Central memory CD8-positive, alpha-beta T cell (primary cell): ENCODE measurements around the gene SLC22A3.
"Not testable (repeated sequence)": the region's sequence is repeated elsewhere in the genome, so short reads cannot be mapped to it uniquely, and the experiment has no call there.

ENCODE experiments used
- ATAC-seq: fragments of 150-1000 bp; cut with Tn5 transposase; replicated peaks from 2 replicates; pipeline ENCODE4 v1.10.0; 2022; ENCODE audit warnings: mild to moderate bottlenecking, moderate FRiP score, moderate number of reproducible peaks; ENCODE audit not compliant: poor library complexity, severe bottlenecking; ENCODE audit errors: extremely low read depth
- DNase-seq, 2 donors: peaks; one replicate each; pipeline ENCODE4 v3.0.0; 2021; ENCODE audit warnings: low spot score in 2 of 2
- H3K27ac Mint-ChIP-seq: one replicate; pipeline ENCODE4 v1.8.0; 2022; ENCODE audit warnings: low read depth, mild to moderate bottlenecking, moderate library complexity, mixed read lengths
- H3K27me3 Mint-ChIP-seq: one replicate; pipeline ENCODE4 v1.8.0; 2022; ENCODE audit warnings: mixed read lengths
- H3K36me3 Mint-ChIP-seq: one replicate; pipeline ENCODE4 v1.8.0; 2022; ENCODE audit warnings: mild to moderate bottlenecking, moderate library complexity, mixed read lengths; ENCODE audit not compliant: insufficient read depth
- H3K4me1 Mint-ChIP-seq: one replicate; pipeline ENCODE4 v1.8.0; 2022; ENCODE audit warnings: mixed read lengths
- H3K4me3 Mint-ChIP-seq: one replicate; pipeline ENCODE4 v1.8.0; 2022; ENCODE audit warnings: mild to moderate bottlenecking, moderate library complexity, mixed read lengths
- H3K9me3 Mint-ChIP-seq: one replicate; pipeline ENCODE4 v1.8.0; 2022; ENCODE audit warnings: mixed read lengths

Gene SLC22A3

GRCh38 chr6:160386869-160387530 lies 38.8 kb downstream of the SLC22A3 start:
- H3K36me3 Mint-ChIP-seq: no peaks in the 10 kb centered on the region
- H3K9me3 Mint-ChIP-seq: peaks cover 12% of the 10 kb centered on the region
- no peaks in the 10 kb centered on the region for H3K4me1 Mint-ChIP-seq
- no peak overlapping the region for H3K27ac Mint-ChIP-seq
- DNase-seq: no peak
- no peak overlapping the region for H3K4me3 Mint-ChIP-seq
- no peak for ATAC-seq
- peaks cover 52% of the 10 kb centered on the region for H3K27me3 Mint-ChIP-seq

- H3K27me3 Mint-ChIP-seq: peaks cover 52% of the 10 kb centered on the region
- H3K9me3 Mint-ChIP-seq: peaks cover 4% of the 10 kb centered on the region
- no peaks in the 10 kb centered on the region for H3K36me3 Mint-ChIP-seq
- no peak overlapping the region for H3K27ac Mint-ChIP-seq
- no peak overlapping the region for H3K4me3 Mint-ChIP-seq
- ATAC-seq (no peak), DNase-seq (no peak)
- no peaks in the 10 kb centered on the region for H3K4me1 Mint-ChIP-seq
Measured at GRCh38 chr6:160387916-160388643, 39.9 kb downstream of the SLC22A3 start.

- Mint-ChIP-seq H3K4me1 (no peaks in the 10 kb centered on the region), H3K4me3 (no peak overlapping the region), H3K36me3 (no peaks in the 10 kb centered on the region), H3K9me3 (no peaks in the 10 kb centered on the region), H3K27ac (no peak overlapping the region), H3K27me3 (peaks cover 59% of the 10 kb centered on the region)
- ATAC-seq (no peak), DNase-seq (no peak)
Measured at GRCh38 chr6:160388922-160389321, 40.7 kb downstream of the SLC22A3 start.

- ATAC-seq (no peak), DNase-seq (no peak)
- Mint-ChIP-seq H3K9me3 (no peaks in the 10 kb centered on the region), H3K27ac (no peak overlapping the region), H3K27me3 (peaks cover 45% of the 10 kb centered on the region), H3K4me1 (no peaks in the 10 kb centered on the region), H3K36me3 (no peaks in the 10 kb centered on the region), H3K4me3 (no peak overlapping the region)
Measured at GRCh38 chr6:160391419-160392116, 43.4 kb downstream of the SLC22A3 start.

- not testable (repeated sequence) for DNase-seq, H3K36me3 Mint-ChIP-seq, H3K4me3 Mint-ChIP-seq, H3K27ac Mint-ChIP-seq, H3K9me3 Mint-ChIP-seq, H3K4me1 Mint-ChIP-seq, ATAC-seq
- peaks cover 39% of the 10 kb centered on the region for H3K27me3 Mint-ChIP-seq
Measured at GRCh38 chr6:160393442-160393841, 45.3 kb downstream of the SLC22A3 start.

GRCh38 chr6:160393891-160394653 lies 45.9 kb downstream of the SLC22A3 start:
- Mint-ChIP-seq H3K36me3 (no peaks in the 10 kb centered on the region), H3K9me3 (no peaks in the 10 kb centered on the region)
- ATAC-seq: no peak

GRCh38 chr6:160394654-160395035 lies 46.5 kb downstream of the SLC22A3 start:
- Mint-ChIP-seq H3K27ac (no peak overlapping the region), H3K9me3 (no peaks in the 10 kb centered on the region), H3K27me3 (peaks cover 34% of the 10 kb centered on the region), H3K4me1 (peaks cover 11% of the 10 kb centered on the region), H3K36me3 (no peaks in the 10 kb centered on the region), H3K4me3 (no peak overlapping the region)
- DNase-seq: no peak
- no peak for ATAC-seq

More at GRCh38 chr6:160393891-160394653, 45.9 kb downstream of the SLC22A3 start:
- no peak for DNase-seq
- Mint-ChIP-seq H3K27me3 (peaks cover 39% of the 10 kb centered on the region), H3K4me1 (peaks cover 5% of the 10 kb centered on the region), H3K27ac (no peak overlapping the region), H3K4me3 (no peak overlapping the region)

- H3K4me3 Mint-ChIP-seq: no peak overlapping the region
- ATAC-seq (no peak), DNase-seq (no peak)
- H3K27ac Mint-ChIP-seq: no peak overlapping the region
- H3K9me3 Mint-ChIP-seq: no peaks in the 10 kb centered on the region
- H3K36me3 Mint-ChIP-seq: no peaks in the 10 kb centered on the region
- peaks cover 13% of the 10 kb centered on the region for H3K4me1 Mint-ChIP-seq
- peaks cover 28% of the 10 kb centered on the region for H3K27me3 Mint-ChIP-seq
Measured at GRCh38 chr6:160395187-160395586, 47.0 kb downstream of the SLC22A3 start.

GRCh38 chr6:160396292-160396691 lies 48.1 kb downstream of the SLC22A3 start:
- Mint-ChIP-seq H3K36me3 (no peaks in the 10 kb centered on the region), H3K4me3 (no peak overlapping the region), H3K27ac (no peak overlapping the region), H3K27me3 (peaks cover 17% of the 10 kb centered on the region), H3K4me1 (peaks cover 18% of the 10 kb centered on the region), H3K9me3 (no peaks in the 10 kb centered on the region)
- ATAC-seq (no peak), DNase-seq (no peak)

- H3K27ac Mint-ChIP-seq: peak overlapping the region; percentile 29
- H3K9me3 Mint-ChIP-seq: no peaks in the 10 kb centered on the region
- ATAC-seq (no peak), DNase-seq (no peak)
- H3K4me3 Mint-ChIP-seq: no peak overlapping the region
- peaks cover 18% of the 10 kb centered on the region for H3K4me1 Mint-ChIP-seq
- H3K36me3 Mint-ChIP-seq: no peaks in the 10 kb centered on the region
- peaks cover 9% of the 10 kb centered on the region for H3K27me3 Mint-ChIP-seq
Measured at GRCh38 chr6:160398674-160399271, 50.6 kb downstream of the SLC22A3 start.

GRCh38 chr6:160400446-160400845 lies 52.3 kb downstream of the SLC22A3 start:
- Mint-ChIP-seq H3K27me3 (no peaks in the 10 kb centered on the region), H3K4me1 (peaks cover 18% of the 10 kb centered on the region), H3K36me3 (no peaks in the 10 kb centered on the region), H3K9me3 (no peaks in the 10 kb centered on the region), H3K27ac (no peak overlapping the region), H3K4me3 (no peak overlapping the region)
- no peak for DNase-seq
- ATAC-seq: no peak

- H3K9me3 Mint-ChIP-seq: no peaks in the 10 kb centered on the region
- H3K4me1 Mint-ChIP-seq: no peaks in the 10 kb centered on the region
- no peak overlapping the region for H3K4me3 Mint-ChIP-seq
- peaks cover 2% of the 10 kb centered on the region for H3K27me3 Mint-ChIP-seq
- ATAC-seq: no peak
- H3K27ac Mint-ChIP-seq: no peak overlapping the region
- no peak for DNase-seq
- peaks cover 2% of the 10 kb centered on the region for H3K36me3 Mint-ChIP-seq
Measured at GRCh38 chr6:160408528-160408927, 60.4 kb downstream of the SLC22A3 start.
